ENCODE results near the gene CDV3.
A peak's percentile ranks its signal among the peaks of the same experiment; 100 is the strongest.

The CDV3 gene

DNA sequence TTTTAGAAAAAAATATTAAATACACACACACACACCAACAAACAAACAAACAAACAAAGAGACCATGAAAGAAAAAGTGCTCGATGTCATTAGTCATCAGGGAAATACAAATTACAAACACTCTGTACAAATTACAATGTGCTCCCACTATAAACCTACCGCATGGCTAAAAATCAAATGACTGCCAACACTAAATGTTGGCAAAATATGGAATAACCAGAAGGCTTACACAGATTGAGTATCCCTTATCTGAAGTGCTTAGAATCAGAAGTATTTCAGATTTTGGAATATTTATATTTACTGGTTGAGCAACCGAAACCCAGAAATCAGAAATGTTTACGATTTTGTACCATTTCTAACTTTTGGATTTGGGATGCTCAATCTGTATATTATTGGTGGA lies 33.4 kb downstream of the CDV3 start:
- no peak for DNase-seq

DNA sequence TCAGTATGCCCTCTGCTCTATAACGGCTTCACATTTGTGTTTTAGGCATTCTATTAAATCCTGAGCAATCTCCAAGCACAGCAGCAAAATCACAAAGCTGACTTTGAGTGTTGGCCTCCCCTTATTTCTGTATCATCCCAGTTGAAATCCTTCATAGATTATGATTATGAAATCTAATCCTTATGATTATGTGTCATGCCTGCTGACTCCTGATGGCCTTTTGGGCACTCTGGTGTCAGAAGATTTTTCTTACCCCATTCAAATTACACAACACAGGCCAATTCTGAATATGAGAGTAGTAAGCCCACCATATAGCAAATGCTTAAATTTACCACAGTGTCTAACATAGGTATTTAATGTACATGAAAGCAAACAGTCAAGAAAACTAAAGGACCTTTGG lies 34.3 kb downstream of the CDV3 start:
- DNase-seq = no peak

DNA sequence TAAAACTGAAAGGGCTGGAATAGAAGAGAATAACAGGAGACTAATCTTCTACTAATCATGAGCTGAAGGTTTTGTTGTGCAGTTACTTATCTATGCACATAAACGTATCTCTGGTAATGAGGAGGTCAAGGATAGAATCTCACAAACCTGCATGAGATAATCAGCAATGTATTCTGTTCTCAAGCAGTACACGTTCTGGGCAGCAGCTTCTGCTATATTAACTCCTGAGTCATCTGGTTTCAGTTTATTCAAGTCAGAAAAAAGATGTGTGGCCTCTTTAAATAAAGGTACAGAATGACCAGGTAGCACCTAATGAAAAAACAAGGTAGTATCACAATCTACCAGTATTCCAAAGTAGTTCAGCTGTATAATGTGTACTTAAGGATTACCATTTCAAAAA lies 34.9 kb downstream of the CDV3 start:
- no peak for DNase-seq

DNA sequence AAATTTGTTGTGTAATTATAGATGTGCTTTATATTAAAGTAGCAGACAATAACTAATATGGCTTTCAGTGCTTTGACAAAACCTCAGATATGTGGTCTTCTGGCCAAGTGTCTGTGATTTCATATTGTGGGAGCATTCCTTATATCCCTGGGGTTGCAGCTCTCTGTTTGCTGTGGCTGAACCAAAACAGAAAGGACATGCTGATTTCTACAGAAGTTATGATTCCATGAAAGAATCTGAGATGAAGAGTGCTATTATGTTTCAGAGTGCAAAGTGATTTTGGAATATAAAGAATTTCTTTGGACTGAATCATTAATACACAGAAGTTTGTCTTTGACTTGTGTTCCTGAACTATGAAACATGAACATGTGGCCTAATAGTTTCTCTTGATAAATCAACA lies 36.5 kb downstream of the CDV3 start:
- no peak for DNase-seq

DNA sequence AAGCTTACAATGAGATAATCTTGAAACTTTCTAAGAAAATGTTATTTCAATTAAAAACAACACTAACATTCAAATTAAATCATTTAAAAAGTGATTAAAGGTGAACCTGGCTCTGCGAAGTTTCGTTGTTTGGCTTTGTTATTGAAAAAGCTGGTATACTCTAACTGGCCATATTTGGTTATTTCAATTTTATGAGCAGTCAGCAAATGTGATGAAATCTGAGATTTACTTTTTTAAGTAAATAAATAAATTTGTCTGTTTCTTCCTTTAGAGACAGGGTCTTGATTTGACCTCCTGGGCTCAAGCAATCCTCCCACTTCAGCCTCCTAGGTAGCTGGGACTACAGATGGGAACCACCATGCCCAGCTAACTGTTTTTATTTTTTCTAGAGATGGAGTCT lies 38.0 kb downstream of the CDV3 start:
- no peak for DNase-seq

DNA sequence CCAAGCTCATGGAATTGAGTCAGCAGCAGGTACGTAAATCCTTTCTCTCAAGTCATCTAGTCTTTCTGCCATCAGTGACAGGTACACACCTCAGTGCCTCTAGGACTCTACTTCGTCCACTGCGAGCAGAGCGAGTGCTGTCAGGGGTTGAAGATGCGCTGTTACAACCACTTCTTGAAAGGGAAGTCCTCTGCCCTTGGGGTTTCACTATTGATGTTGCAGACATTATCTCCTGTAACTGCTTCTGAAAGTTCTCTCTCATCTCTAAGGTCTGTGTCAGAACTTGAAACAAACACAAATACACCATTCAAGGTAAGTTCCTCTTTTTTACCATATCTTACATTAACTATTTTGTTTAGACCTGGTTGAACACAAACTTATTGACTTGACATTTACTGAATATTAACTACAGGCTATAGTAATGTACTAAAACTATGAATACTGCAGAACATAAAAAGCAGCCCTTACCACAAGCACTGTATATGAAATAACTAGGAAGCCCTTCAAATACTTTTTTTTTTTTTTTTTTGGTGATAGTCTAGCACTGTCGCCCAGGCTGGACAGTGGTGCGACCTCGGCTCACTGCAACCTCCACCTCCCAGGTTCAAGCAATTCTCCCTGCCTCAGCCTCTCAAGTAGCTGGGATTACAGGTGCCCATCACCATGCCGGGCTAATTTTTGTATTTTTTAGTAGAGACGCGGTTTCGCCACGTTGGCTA lies 46.7 kb downstream of the CDV3 start:
- DNase-seq = peak; percentile 6

DNA sequence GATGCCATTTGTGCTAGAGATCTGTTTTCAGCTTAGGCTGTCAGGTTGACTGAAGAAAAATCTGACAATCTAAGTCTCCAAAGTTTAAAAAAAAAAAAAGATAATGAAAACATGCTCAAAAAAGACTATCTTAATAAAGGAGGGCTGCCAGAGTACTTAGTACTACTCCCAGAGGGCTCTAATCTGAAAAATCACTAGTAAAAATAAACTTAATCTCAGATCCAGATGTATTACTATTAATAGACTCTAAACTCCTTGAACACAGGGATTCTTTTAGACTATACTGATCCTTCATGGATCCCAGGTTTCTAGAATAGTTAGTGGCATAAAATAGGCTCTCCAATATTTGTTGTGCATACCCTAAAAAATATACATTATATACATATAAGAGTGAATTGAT lies 54.3 kb downstream of the CDV3 start:
- no peak for DNase-seq

DNA sequence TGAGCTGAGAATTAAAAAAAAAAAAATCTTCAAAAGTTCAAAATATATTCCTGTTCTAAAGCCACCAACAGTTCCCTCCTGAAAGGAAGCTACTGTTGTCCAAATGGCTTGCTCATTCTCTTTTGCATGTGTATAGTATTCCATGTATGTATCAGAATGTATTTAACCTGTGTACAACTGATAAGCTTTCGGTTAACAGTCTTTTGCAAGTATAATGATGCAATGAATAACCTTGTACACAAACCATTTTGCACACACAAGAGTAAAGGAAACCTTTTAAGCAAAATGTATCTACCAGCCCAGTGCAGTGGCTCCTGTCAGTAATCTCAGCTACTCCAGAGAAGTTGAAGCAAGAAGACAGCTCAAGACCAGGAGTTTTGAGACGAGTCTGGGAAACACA lies 55.7 kb downstream of the CDV3 start:
- DNase-seq = no peak

DNA sequence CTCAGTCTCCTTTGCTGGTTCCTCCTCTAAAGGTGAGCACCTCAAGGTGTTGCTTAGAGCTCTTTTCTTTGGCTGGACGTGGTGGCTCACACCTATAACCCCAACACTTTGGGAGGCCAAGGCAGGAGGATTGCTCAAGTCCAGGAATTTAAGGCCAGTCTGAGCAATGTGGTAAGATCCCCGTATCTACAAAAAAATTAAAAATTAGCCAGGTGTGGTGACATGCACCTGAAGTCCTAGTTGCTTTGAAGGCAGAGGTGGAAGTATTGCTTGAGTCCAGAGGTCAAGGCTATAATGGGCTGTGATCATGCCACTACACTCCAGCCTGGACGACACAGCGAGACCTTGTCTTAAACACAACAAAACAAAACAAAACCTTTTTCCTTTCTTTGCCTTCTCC lies 60.0 kb downstream of the CDV3 start:
- DNase-seq = no peak
